ENCODE data around the gene OR2A7.
"Not testable (repeated sequence)": the region's sequence is repeated elsewhere in the genome, so short reads cannot be mapped to it uniquely, and the experiment has no call there.

OR2A7 gene

GRCh38 chr7:144264692-144265091 is at the start of gene OR2A7:
TSS of gene OR2A7 (minus strand) at chr7:144264792. CDS start at chr7:144259628, 5,164 bp downstream.
- not testable (repeated sequence) for DNase-seq

GRCh38 chr7:144311872-144312469 is 47.4 kb upstream of the OR2A7 start, which contains the start of gene OR2A1:
TSS of gene OR2A1 (plus strand) at chr7:144312419. CDS start at chr7:144318125, 5,706 bp downstream.
- not testable (repeated sequence) for DNase-seq

GRCh38 chr7:144311218-144311617 is 46.6 kb upstream of the OR2A7 start:
- not testable (repeated sequence) for DNase-seq

- not testable (repeated sequence) for DNase-seq
Measured at GRCh38 chr7:144309702-144310101, 45.1 kb upstream of the OR2A7 start.

- DNase-seq, result not testable (repeated sequence)
Measured at GRCh38 chr7:144305156-144305555, 40.6 kb upstream of the OR2A7 start.

- DNase-seq, result not testable (repeated sequence)
Measured at GRCh38 chr7:144303607-144304006, 39.0 kb upstream of the OR2A7 start.

GRCh38 chr7:144302578-144303303 is 38.1 kb upstream of the OR2A7 start:
- DNase-seq, result not testable (repeated sequence)

GRCh38 chr7:144293794-144294499 is 29.4 kb upstream of the OR2A7 start:
- not testable (repeated sequence) for DNase-seq

- DNase-seq, result not testable (repeated sequence)
Measured at GRCh38 chr7:144292384-144293161, 28.0 kb upstream of the OR2A7 start.

GRCh38 chr7:144291607-144292006 is 27.0 kb upstream of the OR2A7 start:
- not testable (repeated sequence) for DNase-seq

- not testable (repeated sequence) for DNase-seq
Measured at GRCh38 chr7:144287171-144287784, 22.7 kb upstream of the OR2A7 start.

- DNase-seq, result not testable (repeated sequence)
Measured at GRCh38 chr7:144283716-144284115, 19.1 kb upstream of the OR2A7 start.

GRCh38 chr7:144282490-144282889 is 17.9 kb upstream of the OR2A7 start:
- not testable (repeated sequence) for DNase-seq

- not testable (repeated sequence) for DNase-seq
Measured at GRCh38 chr7:144281981-144282380, 17.4 kb upstream of the OR2A7 start.

- not testable (repeated sequence) for DNase-seq
Measured at GRCh38 chr7:144280010-144280409, 15.4 kb upstream of the OR2A7 start.

GRCh38 chr7:144275281-144275680 is 10.7 kb upstream of the OR2A7 start:
- not testable (repeated sequence) for DNase-seq

GRCh38 chr7:144269188-144269587 is 4.6 kb upstream of the OR2A7 start, which contains the start of gene CTAGE8:
TSS of gene CTAGE8 (minus strand) at chr7:144269288. CDS start at chr7:144269250, 38 bp downstream.
- DNase-seq, result not testable (repeated sequence)

- not testable (repeated sequence) for DNase-seq
Measured at GRCh38 chr7:144262128-144262527, 2.5 kb downstream of the OR2A7 start.

- DNase-seq, result not testable (repeated sequence)
Measured at GRCh38 chr7:144259067-144259466, 5.5 kb downstream of the OR2A7 start.

- DNase-seq, result no peak
Measured at GRCh38 chr7:144256112-144256511, 8.5 kb downstream of the OR2A7 start.

GRCh38 chr7:144255471-144255897 is 9.1 kb downstream of the OR2A7 start:
- DNase-seq, result no peak

- DNase-seq, result not testable (repeated sequence)
Measured at GRCh38 chr7:144252307-144252706, 12.3 kb downstream of the OR2A7 start.

Data from DMS153 (cell line).